Hematopoietic multipotent progenitor cell treated with erythropoietin and hydrocortisone succinate and interleukin-3 and kit ligand, for 8 days (in vitro differentiated cells): ENCODE measurements around the gene TRPM7.
"Not testable (repeated sequence)": the region's sequence is repeated elsewhere in the genome, so short reads cannot be mapped to it uniquely, and the experiment has no call there.

Experiments
- DNase-seq: peaks from one replicate; pipeline ENCODE4 v3.0.0-alpha.2; 2015

TRPM7 gene

DNA sequence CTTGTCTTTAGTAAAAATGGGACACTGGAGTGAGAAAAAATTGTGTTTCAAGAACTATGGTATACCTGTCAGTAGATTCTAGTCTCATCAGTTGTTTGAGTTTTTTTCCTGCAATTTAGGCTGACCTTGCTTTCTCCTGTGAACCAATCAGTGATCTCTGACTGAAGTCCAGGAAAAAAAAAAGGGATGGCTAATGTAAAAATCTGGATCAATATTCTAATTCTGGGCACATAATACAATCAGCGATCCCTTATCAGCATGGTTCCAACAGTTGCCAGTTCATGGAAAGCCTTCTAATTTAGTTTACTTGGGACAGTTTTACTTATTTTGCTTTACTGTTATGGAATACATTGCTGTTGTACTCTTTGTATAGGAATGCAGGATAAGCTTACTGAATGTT lies 17.0 kb downstream of the TRPM7 start:
- DNase-seq = no peak

DNA sequence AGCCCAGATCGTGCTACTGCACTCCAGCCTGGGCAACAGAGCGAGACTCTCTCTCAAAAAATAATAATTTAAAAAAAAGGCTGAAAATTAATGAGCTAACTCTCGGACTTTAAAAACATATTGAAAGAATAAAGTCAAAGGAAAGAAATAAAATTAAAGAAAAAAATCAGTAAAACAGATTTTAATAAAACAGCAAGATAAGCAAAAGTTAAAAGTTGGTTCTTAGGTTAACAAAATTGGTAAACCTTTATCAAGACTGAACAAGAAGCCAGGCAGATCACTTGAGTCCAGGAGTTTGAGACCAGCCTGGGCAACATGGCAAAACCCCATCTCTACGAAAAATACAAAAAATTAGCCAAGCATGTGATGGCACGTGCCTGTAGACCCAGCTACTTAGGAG lies 20.7 kb downstream of the TRPM7 start:
- DNase-seq = no peak

DNA sequence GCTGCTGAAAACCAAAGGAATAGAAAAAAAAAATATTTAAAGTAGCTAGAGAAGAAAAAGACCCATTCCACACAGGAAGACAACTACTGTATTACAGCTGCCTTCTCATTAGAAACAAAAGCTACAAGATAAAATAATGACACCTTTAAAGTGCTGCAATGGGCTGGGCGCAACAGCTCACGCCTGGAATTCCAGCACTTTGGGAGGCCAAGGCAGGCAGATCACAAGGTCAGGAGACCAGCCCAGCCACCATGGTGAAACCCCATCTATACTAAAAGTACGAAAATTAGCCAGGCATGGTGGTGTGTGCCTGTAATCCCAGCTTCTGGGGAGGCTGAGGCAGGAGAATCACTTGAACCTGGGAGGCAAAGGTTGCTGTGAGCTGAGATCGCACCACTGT lies 31.0 kb downstream of the TRPM7 start:
- DNase-seq = no peak

DNA sequence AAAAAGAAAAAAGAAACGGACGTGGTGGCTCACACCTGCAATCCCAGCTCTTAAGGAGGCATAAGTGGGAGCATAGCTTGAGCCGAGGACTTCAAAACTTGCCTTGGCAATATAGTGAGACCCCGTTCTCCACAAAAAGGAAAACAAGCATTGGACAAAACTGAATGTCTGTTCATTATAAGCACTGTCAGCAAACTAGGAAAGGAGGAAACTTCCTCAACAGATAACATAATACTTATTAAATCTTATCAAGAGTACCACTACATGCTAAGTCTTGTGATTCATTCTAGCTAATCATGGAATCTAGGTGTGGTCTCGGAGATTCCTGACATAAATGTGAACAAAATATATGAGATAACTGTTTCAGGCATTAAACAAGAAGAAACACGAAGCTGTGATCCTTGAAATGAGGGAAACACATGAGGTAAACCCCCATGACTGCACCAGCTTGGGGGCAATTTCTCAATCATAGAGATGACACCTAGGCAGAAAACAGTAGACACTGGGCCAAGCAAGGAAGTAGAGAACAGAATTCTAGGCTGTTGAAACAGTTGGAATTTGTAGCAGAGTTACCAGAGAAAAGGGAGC lies 33.3 kb downstream of the TRPM7 start:
- no peak for DNase-seq

DNA sequence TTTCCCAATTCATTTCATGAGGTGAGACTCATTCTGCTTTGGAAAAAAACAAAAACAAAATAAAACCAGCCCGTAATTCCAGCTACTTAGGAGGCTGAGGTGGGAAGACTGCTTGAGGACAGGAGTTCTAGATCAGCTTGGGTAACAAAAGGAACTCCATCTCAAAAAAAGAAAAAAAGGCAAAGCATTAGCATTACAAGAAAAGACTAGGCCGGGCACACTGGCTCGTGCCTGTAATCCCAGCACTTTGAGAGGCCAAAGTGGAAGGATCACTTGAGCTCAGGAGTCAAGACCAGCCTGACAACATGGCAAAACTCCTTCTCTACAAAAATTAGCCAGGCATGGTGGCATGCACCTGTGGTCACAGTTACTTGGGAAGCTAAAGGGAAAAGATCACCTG lies 33.9 kb downstream of the TRPM7 start:
- DNase-seq = no peak

DNA sequence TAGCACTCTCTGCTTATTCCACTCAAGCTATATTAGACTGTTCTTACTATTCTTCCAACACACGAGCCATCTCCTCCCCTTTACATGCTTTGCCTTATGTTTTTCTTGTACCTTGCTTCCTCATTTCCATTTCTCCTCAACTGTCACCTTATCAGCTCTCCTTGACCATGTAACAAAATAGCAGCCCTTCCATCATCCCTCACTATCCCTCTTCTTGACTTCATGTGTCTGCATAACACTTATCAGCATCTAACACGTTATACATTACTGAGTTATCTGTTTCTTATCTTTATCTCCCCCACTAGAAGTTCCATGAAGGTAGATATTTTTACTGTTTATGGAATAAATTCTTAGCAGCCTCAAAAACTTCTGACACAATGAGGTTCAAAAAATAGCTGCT lies 45.3 kb downstream of the TRPM7 start:
- DNase-seq = peak; percentile 41

DNA sequence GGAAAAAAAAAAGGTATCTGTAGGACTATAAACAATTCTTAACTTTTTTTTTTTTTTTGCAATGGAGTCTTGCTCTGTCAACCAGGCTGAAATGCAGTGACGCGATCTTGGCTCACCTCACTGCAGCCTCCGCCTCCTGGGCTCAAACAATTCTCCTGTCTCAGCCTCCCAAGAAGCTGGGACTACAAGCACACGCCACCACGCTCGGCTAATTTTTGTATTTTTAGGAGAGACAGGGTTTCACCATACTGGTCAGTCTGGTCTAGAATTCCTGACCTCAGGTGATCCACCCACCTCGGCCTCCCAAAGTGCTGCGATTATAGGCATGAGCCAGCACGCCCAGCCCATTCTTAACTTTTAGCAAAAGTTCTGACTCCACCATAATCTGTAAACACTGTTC lies 50.5 kb downstream of the TRPM7 start:
- DNase-seq = no peak

DNA sequence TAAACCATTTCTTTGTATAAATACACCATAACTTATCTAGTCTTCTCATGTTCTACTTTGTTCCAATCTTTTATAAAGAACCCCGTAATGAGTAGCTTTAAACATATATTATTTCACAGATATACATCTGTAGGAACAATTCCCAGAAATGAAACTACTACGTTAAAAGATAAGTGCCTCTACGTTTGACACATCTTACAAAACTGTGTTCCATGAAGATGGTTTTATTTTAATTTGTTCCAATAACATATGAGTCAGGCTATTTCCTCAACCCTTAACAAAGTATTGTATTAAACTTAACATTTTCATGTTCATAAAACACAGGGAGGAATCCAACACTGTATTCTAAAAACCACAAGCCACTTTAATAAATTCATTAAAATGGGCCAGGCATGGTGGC lies 52.9 kb downstream of the TRPM7 start:
- DNase-seq = peak; percentile 42

DNA sequence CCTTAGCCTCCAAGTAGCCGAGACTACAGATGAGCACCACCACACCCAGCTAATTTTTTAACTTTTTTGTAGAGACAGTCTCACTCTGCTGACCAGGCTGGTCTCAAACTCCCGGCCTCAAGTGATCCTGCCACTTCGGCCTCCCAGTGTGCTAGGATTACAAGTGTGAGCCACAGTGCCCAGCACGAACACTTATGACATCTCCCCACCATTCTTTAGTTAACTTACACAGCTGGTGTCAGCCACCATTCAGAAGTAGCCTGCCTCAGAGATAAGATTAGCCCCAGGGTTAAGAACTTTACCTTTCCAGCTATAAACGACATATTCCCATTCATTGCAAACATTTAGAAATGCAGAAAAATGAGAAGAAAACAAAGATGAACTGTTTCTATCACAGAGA lies 58.2 kb downstream of the TRPM7 start:
- DNase-seq = no peak

DNA sequence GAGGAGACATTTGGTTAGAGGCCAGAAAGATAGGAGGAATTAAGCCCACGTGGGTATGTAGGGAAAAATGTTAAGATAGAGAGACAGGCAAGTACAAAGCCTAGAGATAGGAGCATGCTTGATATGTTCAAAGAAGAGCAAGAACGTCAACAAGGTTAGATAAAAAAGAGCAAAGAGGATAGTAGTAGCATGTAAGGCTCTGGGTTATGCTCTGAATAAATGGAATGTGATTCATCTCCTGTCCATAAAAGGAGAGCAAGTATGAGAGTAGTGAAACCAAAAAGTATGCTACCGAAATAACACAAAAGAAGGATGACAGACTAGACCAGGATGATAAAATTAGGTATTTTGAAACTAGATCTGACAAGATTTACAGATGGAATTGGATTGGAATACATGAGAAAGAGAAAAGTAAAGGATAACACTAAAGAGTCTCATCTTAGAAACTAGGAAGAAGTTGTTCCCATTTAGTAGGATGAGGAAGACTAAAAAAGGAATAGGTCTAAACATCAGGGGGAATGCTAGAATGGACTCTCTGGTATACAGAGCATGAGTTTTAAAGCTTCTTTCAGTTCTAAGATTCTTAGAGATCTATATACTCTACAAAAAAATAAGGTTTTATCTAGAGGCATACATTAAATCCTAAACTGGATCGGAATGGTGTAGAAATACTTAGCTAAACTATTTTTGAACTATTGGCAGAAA lies 59.1 kb downstream of the TRPM7 start:
- peak; percentile 16 for DNase-seq

DNA sequence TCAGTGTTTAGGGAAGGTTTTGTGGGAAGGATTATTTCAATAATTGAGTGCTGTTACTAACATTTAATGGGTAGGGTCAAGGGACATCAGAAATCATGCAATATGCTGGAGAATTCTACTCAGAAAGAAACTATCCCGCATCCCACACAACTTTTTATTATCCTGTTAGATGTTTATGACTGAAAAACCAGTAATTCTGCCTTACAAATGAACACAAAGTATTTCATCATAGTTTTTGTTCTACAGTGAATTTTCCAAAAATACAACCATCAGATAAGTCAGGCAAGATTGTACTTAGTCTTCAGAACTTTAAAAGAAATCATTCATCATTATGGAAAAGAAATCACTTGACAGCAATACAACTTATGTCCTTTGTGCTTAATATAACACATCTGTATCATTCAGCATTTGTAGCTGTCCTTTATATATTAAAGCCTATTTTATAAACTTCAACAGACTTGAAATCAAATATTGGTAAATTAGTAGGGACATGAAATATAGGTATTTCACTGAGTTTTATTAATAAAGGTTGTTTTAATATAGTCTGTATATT lies 61.9 kb downstream of the TRPM7 start:
- no peak for DNase-seq

DNA sequence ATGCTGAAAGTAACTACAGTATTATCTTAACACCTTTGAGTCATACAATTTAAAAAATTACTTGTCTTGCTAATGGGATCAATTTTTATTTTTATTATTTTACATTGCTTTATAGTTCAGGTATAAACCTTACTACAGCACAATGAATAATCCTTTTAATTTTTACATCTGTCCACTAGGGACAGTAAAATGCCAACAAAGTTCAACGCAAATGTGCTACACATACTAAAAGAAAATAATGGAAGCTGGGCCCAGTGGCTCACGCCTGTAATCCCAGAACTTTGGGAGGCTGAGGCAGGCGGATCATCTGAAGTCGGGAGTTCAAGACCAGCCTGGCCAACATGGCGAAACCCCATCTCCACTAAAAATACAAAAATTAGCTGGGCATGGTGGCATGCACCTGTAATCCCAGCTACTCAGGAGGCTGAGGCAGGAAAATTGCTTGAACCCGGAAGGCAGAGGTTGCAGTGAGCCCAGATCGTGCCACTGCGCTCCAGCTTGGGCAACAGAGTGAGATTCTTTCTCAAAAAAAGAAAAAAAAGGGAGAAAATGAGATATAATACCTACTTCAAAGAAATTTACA lies 64.1 kb downstream of the TRPM7 start:
- DNase-seq = peak; percentile 40

DNA sequence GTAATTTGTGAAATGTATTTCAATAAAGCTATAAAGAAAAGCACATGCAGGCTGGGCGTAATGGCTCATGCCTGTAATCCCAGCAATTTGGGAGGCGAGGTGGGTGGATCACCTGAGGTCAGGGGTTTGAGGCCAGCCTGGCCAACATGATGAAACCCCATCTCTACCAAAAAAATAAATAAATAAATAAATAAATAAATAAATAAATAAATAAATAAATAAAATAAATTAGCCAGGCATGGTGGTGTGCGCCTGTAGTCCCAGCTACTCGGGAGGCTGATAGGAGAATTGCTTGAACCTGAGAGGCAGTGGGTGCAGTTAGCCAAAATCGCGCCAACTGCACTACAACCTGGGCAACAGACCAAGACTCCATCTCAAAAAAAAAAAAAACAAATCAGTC lies 69.6 kb downstream of the TRPM7 start:
- DNase-seq = not testable (repeated sequence)

DNA sequence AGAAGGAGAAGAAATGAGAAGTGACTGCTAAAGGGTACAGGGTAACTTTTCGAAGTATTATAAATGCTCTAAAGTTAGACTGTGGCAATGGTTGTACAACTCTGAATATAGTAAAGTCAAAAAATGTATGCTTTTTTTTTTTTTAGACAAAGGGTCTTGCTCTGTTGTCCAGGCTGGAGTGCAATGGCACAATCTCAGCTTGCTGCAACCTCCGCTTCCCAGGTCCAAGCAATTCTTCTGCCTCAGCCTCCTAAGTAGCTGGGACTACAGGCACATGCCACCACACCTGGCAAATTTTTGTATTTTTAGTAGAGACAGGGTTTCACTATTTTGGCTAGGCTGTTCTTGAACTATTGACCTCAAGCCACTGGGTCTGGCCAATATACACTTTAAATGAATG lies 70.0 kb downstream of the TRPM7 start:
- not testable (repeated sequence) for DNase-seq

DNA sequence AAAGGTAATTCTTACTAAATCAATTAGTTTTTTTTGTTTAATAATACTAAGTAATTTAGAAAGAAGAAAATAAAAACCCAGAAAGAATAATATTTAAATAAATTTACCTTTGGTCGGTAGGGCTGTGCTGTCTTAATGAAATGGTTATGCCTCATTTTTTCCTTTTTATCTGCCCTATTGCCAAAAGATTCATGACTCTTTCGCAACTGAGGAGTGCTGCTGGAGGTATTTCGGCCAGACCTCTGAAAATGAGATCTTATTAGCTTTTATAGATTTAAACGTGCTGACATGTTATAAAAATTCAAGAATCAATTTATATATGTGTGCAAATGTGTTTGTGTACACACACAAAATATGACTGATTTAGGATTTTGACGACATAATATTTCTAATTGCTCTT lies 73.0 kb downstream of the TRPM7 start:
- no peak for DNase-seq

DNA sequence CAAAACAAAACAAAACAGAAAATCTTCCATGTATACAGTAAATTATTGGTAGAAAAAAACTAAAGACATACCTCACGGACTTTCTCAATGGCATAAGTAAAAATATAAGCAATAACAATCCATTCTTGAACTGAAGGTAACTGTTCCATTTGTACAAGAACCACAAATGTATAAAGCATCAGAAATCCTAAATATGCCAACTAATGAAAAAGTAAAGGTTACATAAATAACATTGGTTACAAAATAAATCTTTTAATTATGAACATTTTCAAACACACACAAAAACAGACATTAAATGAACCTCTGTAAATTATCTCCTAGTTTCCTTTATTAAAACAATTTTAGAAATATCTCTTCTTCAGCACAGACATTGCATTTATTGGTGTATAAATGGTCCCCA lies 79.5 kb downstream of the TRPM7 start:
- no peak for DNase-seq

DNA sequence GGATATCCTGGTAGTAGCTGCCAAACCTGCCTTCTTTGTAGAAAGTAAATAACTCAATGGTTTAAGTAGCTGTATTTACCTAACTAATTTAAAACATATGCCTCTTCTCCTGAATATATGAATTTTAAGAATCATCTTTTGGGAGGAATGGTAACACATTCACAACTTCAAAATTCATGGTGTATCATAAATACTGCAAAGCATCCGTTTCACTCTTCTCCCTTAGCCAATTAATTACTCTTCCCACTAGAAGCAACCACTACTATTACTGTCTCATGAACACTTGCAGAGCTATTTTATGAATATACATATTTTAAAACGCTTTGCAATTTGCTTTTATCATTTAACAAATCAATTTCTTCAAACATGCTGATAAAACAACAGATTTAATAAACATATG lies 81.1 kb downstream of the TRPM7 start:
- DNase-seq = no peak

DNA sequence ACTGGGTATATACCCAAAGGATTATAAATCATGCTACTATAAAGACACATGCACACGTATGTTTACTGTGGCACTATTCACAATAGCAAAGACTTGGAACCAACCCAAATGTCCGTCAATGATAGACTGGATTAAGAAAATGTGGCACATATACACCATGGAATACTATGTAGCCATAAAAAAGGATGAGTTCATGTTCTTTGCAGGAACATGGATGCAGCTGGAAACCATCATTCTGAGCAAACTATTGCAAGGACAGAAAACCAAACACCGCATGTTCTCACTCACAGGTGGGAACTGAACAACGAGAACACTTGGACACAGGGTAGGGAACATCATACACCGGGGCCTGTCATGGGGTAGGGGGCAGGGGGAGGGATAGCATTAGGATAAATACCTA lies 84.6 kb downstream of the TRPM7 start:
- DNase-seq = not testable (repeated sequence)

DNA sequence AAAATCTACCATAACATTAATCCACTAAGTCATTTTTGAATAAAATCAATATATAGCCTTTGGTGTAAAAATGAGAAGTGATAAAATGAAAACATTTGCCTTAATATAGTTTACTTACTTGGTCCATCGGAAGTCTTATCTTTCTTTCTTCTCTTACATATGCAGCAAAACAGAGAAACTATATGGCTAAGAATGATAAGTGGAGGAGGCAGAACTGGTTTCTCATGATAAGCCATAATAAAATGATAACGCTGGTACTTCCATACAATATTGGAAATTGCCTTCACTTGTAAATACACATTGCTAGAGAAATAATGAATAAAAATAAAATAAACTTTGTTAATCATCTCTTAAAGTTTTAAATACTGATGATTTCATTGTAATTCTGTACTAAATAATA lies 92.3 kb downstream of the TRPM7 start:
- DNase-seq = peak; percentile 94

DNA sequence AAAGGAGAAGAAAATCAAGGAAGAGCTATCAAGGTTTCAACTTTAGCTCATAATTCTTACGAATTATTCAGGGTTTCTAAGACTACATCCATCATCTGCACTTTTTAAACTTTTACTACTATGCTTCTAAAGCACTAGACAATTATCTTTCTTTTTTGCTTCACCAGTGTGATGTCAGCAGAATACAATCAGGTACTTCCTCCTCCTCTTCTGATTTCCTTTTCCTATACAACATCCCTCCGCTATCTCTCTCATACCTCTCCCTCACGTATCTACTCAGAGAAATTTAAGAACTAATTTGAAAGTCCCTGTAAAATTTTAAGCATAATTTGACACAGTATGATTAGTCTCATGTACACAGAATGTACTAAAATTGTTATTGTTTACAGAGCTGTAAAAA lies 92.8 kb downstream of the TRPM7 start:
- no peak for DNase-seq

DNA sequence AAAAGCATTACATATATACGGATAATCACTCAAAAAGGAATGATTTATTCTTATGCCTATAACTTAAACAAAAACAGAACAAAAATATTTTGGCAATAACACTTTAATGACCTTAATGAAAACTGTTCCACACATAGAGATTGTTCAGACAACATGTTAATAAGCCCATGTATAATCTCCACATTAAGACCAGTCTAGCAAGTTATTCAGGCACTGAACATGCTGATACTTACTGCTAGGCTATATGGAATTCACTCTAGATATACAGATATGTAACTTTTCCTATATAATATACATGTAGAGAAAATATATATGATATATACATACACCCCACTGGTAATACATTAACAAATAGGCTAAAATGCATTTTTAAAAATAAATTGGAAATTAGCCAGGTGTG lies 96.3 kb downstream of the TRPM7 start:
- DNase-seq = no peak

DNA sequence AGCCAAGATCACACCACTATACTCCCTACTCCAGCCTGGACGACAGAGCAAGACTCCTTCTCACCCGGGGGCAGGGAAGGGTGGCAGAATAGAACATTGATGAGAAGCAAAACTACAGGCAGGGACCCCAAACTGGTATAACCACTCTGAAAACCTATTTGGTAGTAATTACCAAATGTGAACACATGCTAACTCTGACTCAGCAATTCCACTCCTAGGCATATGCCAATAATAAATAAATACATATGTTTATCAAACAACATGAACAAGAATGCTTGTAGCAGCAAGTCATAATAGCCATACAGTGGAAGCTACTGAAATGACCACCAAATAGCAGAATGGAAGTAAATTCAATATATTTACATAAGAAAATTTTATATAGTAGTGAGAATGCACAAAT lies 109.1 kb downstream of the TRPM7 start:
- DNase-seq = no peak

DNA sequence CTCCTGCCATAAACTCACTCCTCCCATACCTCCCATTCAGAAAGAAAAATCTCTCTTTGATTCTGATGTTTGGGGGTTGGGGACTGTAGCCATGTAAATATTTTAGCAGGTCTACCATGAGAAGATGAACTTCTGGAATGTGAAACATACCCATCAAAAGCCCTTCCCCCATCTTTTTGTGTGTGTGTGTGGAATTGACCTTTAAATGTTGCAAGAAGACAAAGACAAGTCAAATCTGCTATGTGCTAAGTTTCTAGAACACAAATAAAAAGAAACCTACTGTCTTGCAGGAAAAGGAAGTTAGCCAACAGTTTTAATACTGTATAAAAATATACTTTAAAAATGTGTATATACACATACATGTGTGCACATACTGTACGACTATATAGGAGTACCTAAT lies 110.4 kb downstream of the TRPM7 start:
- no peak for DNase-seq

DNA sequence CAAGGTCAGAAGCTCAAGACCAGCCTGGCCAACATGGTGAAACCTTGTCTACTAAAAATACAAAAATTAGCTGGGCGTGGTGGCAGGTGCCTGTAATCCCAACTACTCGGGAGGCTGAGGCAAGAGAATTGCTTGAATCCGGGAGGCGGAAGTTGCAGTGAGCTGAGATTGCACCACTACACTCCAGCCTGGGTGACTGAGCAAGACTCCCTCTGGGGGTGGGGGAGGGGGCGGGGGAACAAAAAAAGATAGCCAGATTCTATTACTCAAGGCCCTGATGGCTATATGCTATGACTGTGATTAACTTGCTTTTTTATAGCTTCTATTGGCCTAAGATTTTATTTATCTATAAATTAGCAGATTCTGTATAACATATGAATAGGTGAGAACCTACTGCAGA lies 112.8 kb downstream of the TRPM7 start:
- not testable (repeated sequence) for DNase-seq

DNA sequence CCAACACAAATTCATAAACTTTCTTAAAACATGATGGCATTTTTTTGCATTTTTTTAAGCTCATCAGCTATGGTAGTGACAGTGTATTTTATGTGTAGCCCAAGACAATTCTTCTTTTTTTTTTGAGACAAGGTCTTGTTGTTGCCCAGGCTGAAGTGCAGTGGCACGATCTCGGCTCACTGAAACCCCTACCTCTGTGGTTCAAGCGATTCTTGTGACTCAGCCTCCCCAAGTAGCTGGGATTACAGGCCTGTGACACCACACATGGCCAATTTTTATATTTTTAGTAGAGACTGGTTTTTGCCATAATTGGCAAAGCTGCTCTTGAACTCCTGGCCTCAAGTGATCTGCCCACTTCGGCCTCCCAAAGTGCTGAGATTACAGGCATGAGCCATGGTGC lies 122.8 kb downstream of the TRPM7 start:
- DNase-seq = no peak
